T-cell (primary cell): ENCODE measurements around the gene MAGEF1. TPM values are rescaled to one million over a fixed set of nuclear protein-coding genes. Genes with fewer than 3 reads are reported as not detected.

Experiments used
- ATAC-seq, 4 experiments: fragments of 200-7000 bp in 3 of 4; fragments of 150-1000 bp in 1 of 4; cut with Tn5 transposase; replicated peaks in 1 of 4; 1 replicate in 3 of 4; 2 replicates in 1 of 4; pipeline ENCODE4 v1.10.0; 2021; ENCODE audit warnings: moderate library complexity in 3 of 4, mild to moderate bottlenecking in 2 of 4, moderate number of reproducible peaks in 1 of 4
- CTCF ChIA-PET, 2 donors: fragments of 300-600 bp; sonication (Branson Sonifier 250); formaldehyde crosslinking; loops; one replicate each; lab custom pipeline; 2022; ENCODE audit warnings: antibody characterized with exemption in 2 of 2; lab: Charles Lee
- POLR2A ChIA-PET, 2 donors: fragments of 300-600 bp; sonication (Branson Sonifier 250); formaldehyde crosslinking; loops; one replicate each; lab custom pipeline; 2022; ENCODE audit warnings: antibody characterized with exemption in 2 of 2; lab: Charles Lee
- DNase-seq, 35 experiments: peaks; one replicate each; pipeline versions ENCODE4 v3.0.0 to v3.0.0-alpha.2; 2013 to 2023
- H3K27ac ChIP-seq: one replicate; pipeline ENCODE4 v1.5.1; 2013; ENCODE audit warnings: low read length
- H3K27me3 ChIP-seq, 2 experiments: replicated peaks in 1 of 2; 1 replicate in 1 of 2; 2 replicates in 1 of 2; pipeline versions ENCODE4 v1.6.1 to v1.7.0; 2013; ENCODE audit warnings: low read length in 1 of 2, mixed read lengths in 1 of 2; ENCODE audit not compliant: control insufficient read depth in 2 of 2, insufficient read depth in 2 of 2; ENCODE audit errors: extremely low read depth in 1 of 2
- H3K36me3 ChIP-seq, 2 donors: 1 replicate in 1 of 2; 2 replicates in 1 of 2; pipeline versions ENCODE4 v1.6.1 to v1.7.0; 2013; ENCODE audit warnings: low read length in 1 of 2; ENCODE audit not compliant: control insufficient read depth in 2 of 2, insufficient read depth in 1 of 2; ENCODE audit errors: extremely low read depth in 1 of 2
- H3K4me1 ChIP-seq, 2 experiments: 1 replicate in 1 of 2; 2 replicates in 1 of 2; pipeline versions ENCODE4 v1.6.1 to v1.7.0; 2013; ENCODE audit warnings: low read length in 2 of 2, mixed read lengths in 1 of 2; ENCODE audit not compliant: insufficient read depth in 2 of 2, control insufficient read depth in 1 of 2; ENCODE audit errors: extremely low read depth in 1 of 2
- H3K4me3 ChIP-seq, 2 donors: 1 replicate in 1 of 2; 2 replicates in 1 of 2; pipeline versions ENCODE4 v1.5.1 to v1.7.0; 2013; ENCODE audit warnings: mild to moderate bottlenecking in 2 of 2, low read length in 1 of 2, moderate library complexity in 1 of 2; ENCODE audit not compliant: control insufficient read depth in 1 of 2; ENCODE audit errors: extremely low read depth in 1 of 2
- H3K9me3 ChIP-seq: 2 replicates; pipeline ENCODE4 v1.7.0; 2013
- H3K27ac Mint-ChIP-seq, 2 donors: one replicate each; pipeline ENCODE4 v1.8.0; 2020 to 2021; ENCODE audit warnings: mild to moderate bottlenecking in 2 of 2, mixed read lengths in 2 of 2
- H3K27me3 Mint-ChIP-seq, 2 donors: one replicate each; pipeline ENCODE4 v1.8.0; 2021 to 2022; ENCODE audit warnings: mixed read lengths in 2 of 2
- H3K36me3 Mint-ChIP-seq: one replicate; pipeline ENCODE4 v1.8.0; 2021; ENCODE audit warnings: mixed read lengths
- H3K4me1 Mint-ChIP-seq, 3 donors: one replicate each; pipeline ENCODE4 v1.8.0; 2020 to 2022; ENCODE audit warnings: mixed read lengths in 3 of 3, mild to moderate bottlenecking in 1 of 3
- H3K4me3 Mint-ChIP-seq, 3 donors: one replicate each; pipeline ENCODE4 v1.8.0; 2020 to 2022; ENCODE audit warnings: mild to moderate bottlenecking in 3 of 3, mixed read lengths in 3 of 3, moderate library complexity in 3 of 3
- H3K9me3 Mint-ChIP-seq, 3 donors: one replicate each; pipeline ENCODE4 v1.8.0; 2020 to 2022; ENCODE audit warnings: mixed read lengths in 3 of 3
- WGBS: methylation state at CpG from one replicate; pipeline ENCODE4 v1.1.5; 2013; ENCODE audit warnings: missing lambda C conversion rate; ENCODE audit not compliant: insufficient coverage; 5-methylcytosine and 5-hydroxymethylcytosine counted together
- total RNA-seq, 35 experiments: library from RNA in 6 of 35; stranded (reverse) in 6 of 35; fragments of 120-200 nt in 1 of 35; gene quantifications; one replicate each; pipeline versions ENCODE4 v1.2.1 to v1.2.4 and lab custom pipeline; 2013 to 2026

The MAGEF1 gene
- total RNA-seq, 5 donors from 2014 or later (not counting 1 experiment from before 2014, with no cell fraction given), result 8.6 to 17.7 (median 16.1) TPM

GRCh38 chr3:184757022-184757651 lies 45.3 kb upstream of the MAGEF1 start:
- POLR2A ChIA-PET, result no interaction called here
- Mint-ChIP-seq H3K9me3 (no peaks in the 10 kb centered on the region), H3K4me3 (no peak overlapping the region), H3K36me3 (no peaks in the 10 kb centered on the region), H3K27ac (no peak overlapping the region), H3K4me1 (peaks cover 0 to 10% (median 2%) of the 10 kb centered on the region in 3 donors), H3K27me3 (peaks cover 5 to 9% of the 10 kb centered on the region in 2 donors)
- H3K9me3 ChIP-seq, result no peaks in the 10 kb centered on the region
- 81% methylated on average over 5 of the region's 17 CpGs for WGBS
- peaks cover 0 to 31% of the 10 kb centered on the region in 2 experiments for H3K27me3 ChIP-seq
- CTCF ChIA-PET, result interaction anchor here in 1 of 2 donors (0.6 kb wide), 1 partner anchor 33 kb away, joined by 3 read pairs; no protein-coding TSS in a partner anchor
- no peak overlapping the region for H3K27ac ChIP-seq
- no peak for DNase-seq
- H3K36me3 ChIP-seq, result no peaks in the 10 kb centered on the region
- no peak for ATAC-seq
- H3K4me3 ChIP-seq, result no peak overlapping the region
- H3K4me1 ChIP-seq, result no peaks in the 10 kb centered on the region

- Histone ChIP-seq H3K4me1 (no peaks in the 10 kb centered on the region), H3K4me3 (no peak overlapping the region), H3K9me3 (no peaks in the 10 kb centered on the region), H3K36me3 (no peaks in the 10 kb centered on the region), H3K27ac (no peak overlapping the region), H3K27me3 (peaks cover 0 to 26% of the 10 kb centered on the region in 2 experiments)
- Mint-ChIP-seq H3K36me3 (no peaks in the 10 kb centered on the region), H3K9me3 (no peaks in the 10 kb centered on the region), H3K27ac (no peak overlapping the region), H3K27me3 (peaks cover 5 to 9% of the 10 kb centered on the region in 2 donors), H3K4me1 (peaks cover 0 to 10% (median 2%) of the 10 kb centered on the region in 3 donors), H3K4me3 (no peak overlapping the region)
- DNase-seq, result no peak
- POLR2A ChIA-PET, result interaction anchor here (0.6 to 1.0 kb wide), 2 partner anchors 9 to 13 kb away, joined by 3 read pairs; no protein-coding TSS in a partner anchor
- ATAC-seq, result no peak
- 77% methylated on average over 8 of the region's 13 CpGs for WGBS
- CTCF ChIA-PET, result interaction anchor here in 1 of 2 donors (0.5 kb wide), 1 partner anchor 32 kb away, joined by 3 read pairs; no protein-coding TSS in a partner anchor
Observed at GRCh38 chr3:184756151-184757021, 44.5 kb upstream of the MAGEF1 start.

GRCh38 chr3:184755315-184755731 lies 43.5 kb upstream of the MAGEF1 start:
- H3K27ac Mint-ChIP-seq, result no peak overlapping the region
- Histone ChIP-seq H3K4me1 (no peaks in the 10 kb centered on the region), H3K27me3 (peaks cover 0 to 25% of the 10 kb centered on the region in 2 experiments), H3K36me3 (no peaks in the 10 kb centered on the region), H3K27ac (no peak overlapping the region), H3K9me3 (no peaks in the 10 kb centered on the region), H3K4me3 (no peak overlapping the region)
- POLR2A ChIA-PET, result interaction anchor here in 1 of 2 donors (1.0 kb wide), 1 partner anchor 11 kb away, joined by 3 read pairs; no protein-coding TSS in a partner anchor
- ATAC-seq, result no peak
- no peak for DNase-seq
- H3K27me3 Mint-ChIP-seq, result peaks cover 5% of the 10 kb centered on the region in 2 donors
- H3K9me3 Mint-ChIP-seq, result no peaks in the 10 kb centered on the region
- no peak overlapping the region for H3K4me3 Mint-ChIP-seq
- CTCF ChIA-PET, result interaction anchor here in 1 of 2 donors (0.5 kb wide), 1 partner anchor 31 kb away, joined by 3 read pairs; no protein-coding TSS in a partner anchor
- H3K36me3 Mint-ChIP-seq, result no peaks in the 10 kb centered on the region
- WGBS, result 63% methylated on average over 2 of the region's 8 CpGs
- peaks cover 0 to 10% (median 2%) of the 10 kb centered on the region in 3 donors for H3K4me1 Mint-ChIP-seq

GRCh38 chr3:184752361-184752760 lies 40.5 kb upstream of the MAGEF1 start:
- no peak for DNase-seq
- Mint-ChIP-seq H3K27ac (no peak overlapping the region), H3K4me3 (no peak overlapping the region), H3K27me3 (peaks cover 19% of the 10 kb centered on the region in 2 donors), H3K36me3 (no peaks in the 10 kb centered on the region), H3K4me1 (peaks cover 0 to 10% (median 2%) of the 10 kb centered on the region in 3 donors), H3K9me3 (no peaks in the 10 kb centered on the region)
- Histone ChIP-seq H3K27me3 (peaks cover 0 to 23% of the 10 kb centered on the region in 2 experiments), H3K4me3 (no peak overlapping the region), H3K36me3 (no peaks in the 10 kb centered on the region), H3K27ac (no peak overlapping the region), H3K4me1 (no peaks in the 10 kb centered on the region), H3K9me3 (no peaks in the 10 kb centered on the region)
- no peak for ATAC-seq
- CTCF ChIA-PET, result no interaction called here
- WGBS, result 78% methylated on average over 3 of the region's 5 CpGs
- POLR2A ChIA-PET, result no interaction called here

GRCh38 chr3:184751204-184752040 lies 39.6 kb upstream of the MAGEF1 start:
- DNase-seq (no peak), ATAC-seq (no peak)
- ChIA-PET CTCF (no interaction called here), POLR2A (no interaction called here)
- H3K4me1 Mint-ChIP-seq, result peaks cover 0 to 2% (median 2%) of the 10 kb centered on the region in 3 donors
- H3K4me3 ChIP-seq, result no peak overlapping the region
- H3K9me3 ChIP-seq, result no peaks in the 10 kb centered on the region
- no peaks in the 10 kb centered on the region for H3K4me1 ChIP-seq
- peaks cover 0 to 23% of the 10 kb centered on the region in 2 experiments for H3K27me3 ChIP-seq
- H3K27ac ChIP-seq, result no peak overlapping the region
- no peak overlapping the region for H3K27ac Mint-ChIP-seq
- WGBS, result 66% methylated on average over 3 of the region's 10 CpGs
- no peaks in the 10 kb centered on the region for H3K36me3 ChIP-seq
- H3K4me3 Mint-ChIP-seq, result no peak overlapping the region
- H3K9me3 Mint-ChIP-seq, result no peaks in the 10 kb centered on the region
- peaks cover 19% of the 10 kb centered on the region in 2 donors for H3K27me3 Mint-ChIP-seq
- no peaks in the 10 kb centered on the region for H3K36me3 Mint-ChIP-seq
